Liver (tissue), 9 donors: ENCODE data around the gene IQCE. TPM values are rescaled to one million over a fixed set of nuclear protein-coding genes. Genes with fewer than 3 reads are reported as not detected.

ENCODE experiments used
- DNase-seq: peaks from one replicate; pipeline ENCODE4 v3.0.0-alpha.2; 2017; ENCODE audit warnings: low spot score
- H3K27ac ChIP-seq, 2 donors: one replicate each; pipeline ENCODE4 v1.7.0; 2013; ENCODE audit warnings: inconsistent platforms in 2 of 2, low read length in 2 of 2, control low read depth in 1 of 2, low read depth in 1 of 2, mild to moderate bottlenecking in 1 of 2
- H3K27me3 ChIP-seq, 4 donors: one replicate each; pipeline versions ENCODE4 v1.6.1 to v1.7.0; 2013; ENCODE audit warnings: low read length in 3 of 4, inconsistent platforms in 1 of 4, mild to moderate bottlenecking in 1 of 4, moderate library complexity in 1 of 4; ENCODE audit not compliant: control insufficient read depth in 4 of 4, insufficient read depth in 4 of 4
- H3K36me3 ChIP-seq, 4 donors: one replicate each; pipeline versions ENCODE4 v1.6.1 to v1.7.0; 2013; ENCODE audit warnings: low read length in 3 of 4, mild to moderate bottlenecking in 3 of 4, low read depth in 1 of 4, moderate library complexity in 1 of 4; ENCODE audit not compliant: control insufficient read depth in 4 of 4, insufficient read depth in 3 of 4
- H3K4me1 ChIP-seq, 4 donors: one replicate each; pipeline versions ENCODE4 v1.6.1 to v1.7.0; 2013; ENCODE audit warnings: low read length in 3 of 4, mild to moderate bottlenecking in 3 of 4, moderate library complexity in 1 of 4; ENCODE audit not compliant: control insufficient read depth in 4 of 4, insufficient read depth in 4 of 4
- H3K4me3 ChIP-seq, 3 donors: one replicate each; pipeline versions ENCODE4 v1.6.1 to v1.7.0; 2013; ENCODE audit warnings: low read length in 3 of 3, control low read depth in 1 of 3, low read depth in 1 of 3, mild to moderate bottlenecking in 1 of 3
- H3K9ac ChIP-seq, 2 donors: one replicate each; pipeline ENCODE4 v1.7.0; 2013; ENCODE audit warnings: low read length in 2 of 2, mild to moderate bottlenecking in 2 of 2, moderate library complexity in 2 of 2, control low read depth in 1 of 2, low read depth in 1 of 2
- H3K9me3 ChIP-seq, 4 donors: one replicate each; pipeline versions ENCODE4 v1.6.1 to v1.7.0; 2013; ENCODE audit warnings: low read length in 3 of 4; ENCODE audit not compliant: control insufficient read depth in 4 of 4
- ATF3 ChIP-seq: IDR thresholded peaks from 2 replicates; pipeline ENCODE4 v1.6.1; 2016; ENCODE audit warnings: antibody characterized with exemption
- EGR1 ChIP-seq, 2 donors: IDR thresholded peaks; 2 replicates each; pipeline ENCODE4 v1.6.1; 2016 to 2018; ENCODE audit warnings: antibody characterized with exemption in 2 of 2, low read depth in 2 of 2
- GABPA ChIP-seq, 2 donors: IDR thresholded peaks in 1 of 2; conservative IDR thresholded peaks in 1 of 2; 2 replicates each; pipeline ENCODE4 v1.6.1; 2016; ENCODE audit warnings: antibody characterized with exemption in 2 of 2, mild to moderate bottlenecking in 1 of 2, moderate library complexity in 1 of 2
- HNF4A ChIP-seq, 2 donors: conservative IDR thresholded peaks; 2 replicates each; pipeline ENCODE4 v1.6.1; 2016; ENCODE audit warnings: antibody characterized with exemption in 2 of 2, mild to moderate bottlenecking in 2 of 2
- HNF4G ChIP-seq: IDR thresholded peaks from 2 replicates; pipeline ENCODE4 v1.6.1; 2016; ENCODE audit warnings: antibody characterized with exemption
- JUND ChIP-seq, 2 donors: IDR thresholded peaks; 2 replicates each; pipeline ENCODE4 v1.6.1; 2016; ENCODE audit warnings: antibody characterized with exemption in 2 of 2
- MAX ChIP-seq: IDR thresholded peaks from 2 replicates; pipeline ENCODE4 v1.6.1; 2016; ENCODE audit warnings: antibody characterized with exemption
- RAD21 ChIP-seq, 2 donors: IDR thresholded peaks; 2 replicates each; pipeline ENCODE4 v1.6.1; 2016; ENCODE audit warnings: antibody characterized with exemption in 2 of 2, mild to moderate bottlenecking in 2 of 2
- REST ChIP-seq: IDR thresholded peaks from 2 replicates; pipeline ENCODE4 v1.6.1; 2016; ENCODE audit warnings: antibody characterized with exemption, mild to moderate bottlenecking
- RXRA ChIP-seq, 2 donors: IDR thresholded peaks; 2 replicates each; pipeline ENCODE4 v1.6.1; 2017 to 2018; ENCODE audit warnings: antibody characterized with exemption in 2 of 2, mild to moderate bottlenecking in 1 of 2
- SP1 ChIP-seq: IDR thresholded peaks from 2 replicates; pipeline ENCODE4 v1.6.1; 2018; ENCODE audit warnings: antibody characterized with exemption, mild to moderate bottlenecking
- TAF1 ChIP-seq: conservative IDR thresholded peaks from 2 replicates; pipeline ENCODE4 v1.6.1; 2016; ENCODE audit warnings: antibody characterized with exemption, mild to moderate bottlenecking
- ZBTB33 ChIP-seq: IDR thresholded peaks from 2 replicates; pipeline ENCODE4 v1.6.1; 2016; ENCODE audit warnings: antibody characterized with exemption
- WGBS: extraction: QIAGEN DNeasy Blood & Tissue Kit; methylation state at CpG from one replicate; pipeline ENCODE4 v1.1.7; 2013; 5-methylcytosine and 5-hydroxymethylcytosine counted together
- polyA plus RNA-seq, 2 donors: library from polyadenylated mRNA; stranded (reverse) in 1 of 2; unstranded in 1 of 2; fragments of 200-250 nt in 1 of 2; fragments of >200 nt in 1 of 2; fragmentation: Nextera tagmentation in 1 of 2; extraction: Ambion mirVana in 1 of 2; gene quantifications; one replicate each; pipeline versions ENCODE4 v1.2.1 to v1.2.3, GENCODE V29; 2013 to 2015
- total RNA-seq, 2 donors: library from RNA; depleted of rRNA; stranded (reverse); fragments of >200 nt; gene quantifications; one replicate each; pipeline ENCODE4 v1.2.3, GENCODE V29; 2014
- donor health status: healthy.
- donor health status: healthy.
- donor health status: healthy.
- donor health status: healthy.
- donor health status: healthy.

IQCE gene
- total and polyA plus RNA-seq, 4 donors: 2.1 to 5.9 (median 3.6) TPM

- Histone ChIP-seq H3K4me3 (no peak overlapping the region), H3K27me3 (no peaks in the 10 kb centered on the region), H3K4me1 (no peaks in the 10 kb centered on the region), H3K9ac (no peak overlapping the region), H3K27ac (no peak overlapping the region), H3K9me3 (no peaks in the 10 kb centered on the region), H3K36me3 (peaks cover 0 to 22% (median 8%) of the 10 kb centered on the region in 4 donors)
- no peak for TF ChIP-seq RXRA (IDR thresholded peaks at IDR 0.05)
- no peak for TF ChIP-seq RAD21 (IDR thresholded peaks at IDR 0.05)
- TF ChIP-seq ZBTB33: no peak
- TF ChIP-seq GABPA (IDR thresholded peaks at IDR 0.05 in 1 of 2, conservative IDR thresholded peaks at IDR 0.05 in 1 of 2): no peak
- TF ChIP-seq SP1: no peak
- TF ChIP-seq EGR1 (IDR thresholded peaks at IDR 0.05; ENCODE audit: low read depth in 2 of 2): no peak
- no peak for TF ChIP-seq HNF4A (conservative IDR thresholded peaks at IDR 0.05)
- TF ChIP-seq HNF4G: no peak
- WGBS: 94% methylated on average over 28 of the region's 28 CpGs
- DNase-seq: no peak
These were observed 93.3 kb downstream of the IQCE start for GRCh38 chr7:2651847-2652735.

GRCh38 chr7:2652736-2653060 lies 93.9 kb downstream of the IQCE start:
- WGBS: 95% methylated on average over 12 of the region's 12 CpGs
- TF ChIP-seq JUND (IDR thresholded peaks at IDR 0.05) (no peak), MAX (no peak), HNF4G (no peak), TAF1 (no peak), REST (no peak), ATF3 (no peak)
- Histone ChIP-seq H3K4me3 (no peak overlapping the region), H3K36me3 (peaks cover 0 to 18% (median 7%) of the 10 kb centered on the region in 4 donors), H3K9ac (no peak overlapping the region), H3K4me1 (no peaks in the 10 kb centered on the region), H3K27ac (no peak overlapping the region), H3K9me3 (no peaks in the 10 kb centered on the region), H3K27me3 (no peaks in the 10 kb centered on the region)
- DNase-seq: no peak
